Inflammatory macrophage treated with lipopolysaccharide for 1 hour (primary cell): ENCODE results near the gene SLC2A8.

Source experiments
- DNase-seq, 2 donors: peaks; one replicate each; pipeline ENCODE4 v3.0.0-alpha.2; 2020 to 2022

SLC2A8 gene

GRCh38 chr9:127404631-127405030 is 7.7 kb downstream of the SLC2A8 start:
- DNase-seq, result no peak

- no peak for DNase-seq
Measured at GRCh38 chr9:127405344-127406125, 8.6 kb downstream of the SLC2A8 start.

- no peak for DNase-seq
Measured at GRCh38 chr9:127406799-127407491, 10.0 kb downstream of the SLC2A8 start.

GRCh38 chr9:127407492-127407843 is 10.5 kb downstream of the SLC2A8 start:
- no peak for DNase-seq

GRCh38 chr9:127411122-127411521 is 14.2 kb downstream of the SLC2A8 start:
- peak; percentile 56 to 66 for DNase-seq

- no peak for DNase-seq
Measured at GRCh38 chr9:127415141-127415540, 18.2 kb downstream of the SLC2A8 start.

GRCh38 chr9:127415657-127416056 is 18.7 kb downstream of the SLC2A8 start:
- DNase-seq, result no peak

- DNase-seq, result no peak
Measured at GRCh38 chr9:127417131-127418036, 20.4 kb downstream of the SLC2A8 start.

- DNase-seq, result peak; percentile 33 to 42
Measured at GRCh38 chr9:127418037-127418471, 21.1 kb downstream of the SLC2A8 start.

- peak; percentile 24 to 28 for DNase-seq
Measured at GRCh38 chr9:127419348-127419747, 22.4 kb downstream of the SLC2A8 start.

- no peak for DNase-seq
Measured at GRCh38 chr9:127421057-127421456, 24.1 kb downstream of the SLC2A8 start.

- no peak for DNase-seq
Measured at GRCh38 chr9:127422133-127422782, 25.3 kb downstream of the SLC2A8 start.

GRCh38 chr9:127422787-127423186 is 25.8 kb downstream of the SLC2A8 start:
- DNase-seq, result no peak

- peak; percentile 70 to 85 for DNase-seq
Measured at GRCh38 chr9:127423476-127423933, 26.5 kb downstream of the SLC2A8 start.

- peak; percentile 83 to 89 for DNase-seq
Measured at GRCh38 chr9:127423934-127424675, 27.1 kb downstream of the SLC2A8 start, which contains the start of gene ZNF79. TSS of gene ZNF79 (plus strand) at chr9:127424382. CDS start at chr9:127424788, 406 bp downstream.

GRCh38 chr9:127424676-127424999 is 27.7 kb downstream of the SLC2A8 start:
- DNase-seq, result no peak

- DNase-seq, result no peak
Measured at GRCh38 chr9:127426756-127427155, 29.8 kb downstream of the SLC2A8 start.

GRCh38 chr9:127428348-127428747 is 31.4 kb downstream of the SLC2A8 start:
- DNase-seq, result no peak

- no peak for DNase-seq
Measured at GRCh38 chr9:127430415-127430814, 33.4 kb downstream of the SLC2A8 start.

- DNase-seq, result no peak
Measured at GRCh38 chr9:127437497-127438264, 40.7 kb downstream of the SLC2A8 start.

GRCh38 chr9:127438394-127438793 is 41.4 kb downstream of the SLC2A8 start:
- no peak for DNase-seq
